Astrocyte of the cerebellum (primary cell): Measurements from ENCODE around the gene LIG1.
A peak's percentile ranks its signal among the peaks of the same experiment; 100 is the strongest.

Experiments
- DNase-seq: peaks from one replicate; pipeline ENCODE4 v3.0.0-alpha.2; 2011; ENCODE audit warnings: low read depth
- H3K4me3 ChIP-seq: 2 replicates; pipeline ENCODE4 v1.5.1; 2011; ENCODE audit warnings: mild to moderate bottlenecking, low read depth, low read length, moderate library complexity
- in situ Hi-C: cut with HindIII; loops from 2 replicates; pipeline ENCODE4 v1.10.0; 2017; ENCODE audit warnings: low sequenced_read_pairs
- TF ChIP-seq, protein P1 (sequence below): IDR thresholded peaks from 2 replicates; pipeline ENCODE4 v1.5.1; 2012; ENCODE audit warnings: low read length, low read depth, moderate library complexity, mild to moderate bottlenecking; ENCODE audit errors: missing control alignments

LIG1 gene

DNA sequence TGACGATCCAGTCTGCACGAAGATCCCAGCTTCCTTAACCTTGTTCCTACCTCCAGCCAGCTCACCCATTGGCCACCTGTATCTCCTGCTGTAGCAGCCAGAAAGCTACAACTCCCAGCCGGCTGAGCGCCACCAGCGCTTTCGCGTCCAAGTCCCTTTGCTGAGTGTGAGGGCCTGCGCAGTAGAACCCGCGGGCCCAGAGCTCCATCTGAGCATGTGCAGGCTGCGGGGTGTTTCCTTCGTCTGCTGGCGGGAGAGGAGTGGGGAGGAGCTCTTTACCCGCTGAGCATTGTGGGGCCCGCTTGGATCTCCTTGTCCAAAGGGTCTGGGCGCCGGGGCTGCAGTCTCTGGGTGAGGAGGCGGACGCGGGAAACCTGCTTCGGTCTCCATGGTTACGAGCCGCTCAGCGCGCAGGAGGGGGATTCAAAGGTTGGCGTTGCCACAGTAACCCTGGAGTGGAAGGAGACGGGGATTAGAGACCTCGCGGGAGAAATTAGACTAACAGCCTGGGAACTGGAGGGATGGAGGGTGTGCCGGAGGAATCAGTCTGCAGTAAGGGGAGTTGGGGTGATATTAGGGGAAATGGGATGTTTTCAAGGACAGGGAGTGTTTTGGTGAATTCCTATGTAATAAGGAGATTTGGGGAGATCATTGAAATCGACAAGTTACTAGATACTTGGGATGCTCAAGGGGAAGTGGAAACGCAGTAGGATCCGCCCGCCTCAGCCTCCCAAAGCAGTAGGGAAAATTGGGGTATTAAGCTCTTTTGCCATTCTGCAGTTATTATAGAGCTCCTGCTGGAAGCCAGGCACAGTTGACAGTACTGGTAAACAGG is 33.9 kb upstream of the LIG1 start:
- peak overlapping the region; percentile 62 for H3K4me3 ChIP-seq
- peak; percentile 87 for DNase-seq
- in situ Hi-C loops = no loop called here
- TF ChIP-seq, protein P1, sequence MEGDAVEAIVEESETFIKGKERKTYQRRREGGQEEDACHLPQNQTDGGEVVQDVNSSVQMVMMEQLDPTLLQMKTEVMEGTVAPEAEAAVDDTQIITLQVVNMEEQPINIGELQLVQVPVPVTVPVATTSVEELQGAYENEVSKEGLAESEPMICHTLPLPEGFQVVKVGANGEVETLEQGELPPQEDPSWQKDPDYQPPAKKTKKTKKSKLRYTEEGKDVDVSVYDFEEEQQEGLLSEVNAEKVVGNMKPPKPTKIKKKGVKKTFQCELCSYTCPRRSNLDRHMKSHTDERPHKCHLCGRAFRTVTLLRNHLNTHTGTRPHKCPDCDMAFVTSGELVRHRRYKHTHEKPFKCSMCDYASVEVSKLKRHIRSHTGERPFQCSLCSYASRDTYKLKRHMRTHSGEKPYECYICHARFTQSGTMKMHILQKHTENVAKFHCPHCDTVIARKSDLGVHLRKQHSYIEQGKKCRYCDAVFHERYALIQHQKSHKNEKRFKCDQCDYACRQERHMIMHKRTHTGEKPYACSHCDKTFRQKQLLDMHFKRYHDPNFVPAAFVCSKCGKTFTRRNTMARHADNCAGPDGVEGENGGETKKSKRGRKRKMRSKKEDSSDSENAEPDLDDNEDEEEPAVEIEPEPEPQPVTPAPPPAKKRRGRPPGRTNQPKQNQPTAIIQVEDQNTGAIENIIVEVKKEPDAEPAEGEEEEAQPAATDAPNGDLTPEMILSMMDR = no peak

DNA sequence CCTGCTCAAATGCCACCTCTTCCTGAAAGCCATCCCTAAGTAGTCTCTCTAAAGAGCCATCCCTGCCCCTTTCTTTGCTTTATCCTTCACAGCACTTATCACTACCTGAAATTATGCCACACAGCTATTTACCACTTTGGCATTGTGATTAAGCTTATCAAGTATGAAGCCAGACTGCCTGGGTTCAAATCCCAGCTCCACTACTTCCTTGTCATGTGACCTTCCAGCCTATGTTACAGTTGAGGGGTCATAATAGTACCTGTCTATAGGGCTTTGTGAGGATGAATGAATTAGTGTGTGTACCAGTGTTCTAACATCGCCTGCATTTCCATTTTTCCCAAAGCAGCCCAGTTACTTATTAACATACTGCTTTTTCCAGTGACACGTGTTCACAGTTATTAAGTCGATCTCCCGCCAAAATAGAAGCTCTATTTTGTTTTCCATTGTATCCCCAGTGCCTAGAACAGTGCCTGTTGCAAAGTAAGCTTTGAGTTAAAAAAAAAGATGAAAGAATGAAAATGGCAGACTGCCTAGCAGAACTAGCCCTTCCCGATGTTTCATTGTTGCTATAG is 33.2 kb upstream of the LIG1 start:
- TF ChIP-seq, protein P1 = no peak
- in situ Hi-C loops = no loop called here
- H3K4me3 ChIP-seq = peak overlapping the region; percentile 62
- no peak for DNase-seq

DNA sequence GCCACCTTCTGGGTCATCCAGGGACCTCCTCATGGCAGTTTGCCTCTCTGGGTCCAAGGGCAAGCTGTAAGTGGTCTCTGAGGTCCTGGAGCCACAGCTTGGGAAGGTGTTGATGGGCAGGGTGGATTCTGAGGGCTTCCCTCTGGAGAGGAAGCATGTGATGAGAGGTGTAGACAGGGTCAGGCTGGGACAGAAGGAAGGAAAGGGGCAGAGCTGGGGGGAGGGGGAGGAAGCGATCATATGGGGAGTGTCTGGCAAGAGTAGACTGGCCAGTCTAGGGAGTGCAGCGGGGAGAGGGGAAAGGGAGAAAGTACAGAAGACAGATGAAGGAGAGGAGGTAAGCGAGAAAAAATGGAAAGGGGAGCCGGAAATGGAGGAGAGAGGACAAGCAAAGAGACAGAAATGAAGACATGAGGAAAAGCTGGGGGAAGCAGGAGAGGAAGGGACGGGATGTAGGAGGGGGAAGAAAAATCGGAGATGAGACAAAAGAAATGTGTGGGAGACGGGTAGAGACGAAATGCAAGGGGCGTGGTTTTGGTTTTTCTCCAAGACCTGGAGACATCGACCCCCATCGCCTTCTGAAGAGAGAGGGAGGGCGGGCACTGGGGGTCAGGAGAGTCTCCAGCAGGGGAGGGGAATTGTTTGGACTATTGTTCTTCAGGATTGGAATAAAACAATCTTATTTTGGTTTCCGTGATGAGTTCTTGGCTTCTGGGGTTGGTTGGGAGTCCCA is 27.0 kb upstream of the LIG1 start:
- in situ Hi-C loops = no loop called here
- no peak for DNase-seq
- no peak overlapping the region for H3K4me3 ChIP-seq
- TF ChIP-seq, protein P1 = no peak

DNA sequence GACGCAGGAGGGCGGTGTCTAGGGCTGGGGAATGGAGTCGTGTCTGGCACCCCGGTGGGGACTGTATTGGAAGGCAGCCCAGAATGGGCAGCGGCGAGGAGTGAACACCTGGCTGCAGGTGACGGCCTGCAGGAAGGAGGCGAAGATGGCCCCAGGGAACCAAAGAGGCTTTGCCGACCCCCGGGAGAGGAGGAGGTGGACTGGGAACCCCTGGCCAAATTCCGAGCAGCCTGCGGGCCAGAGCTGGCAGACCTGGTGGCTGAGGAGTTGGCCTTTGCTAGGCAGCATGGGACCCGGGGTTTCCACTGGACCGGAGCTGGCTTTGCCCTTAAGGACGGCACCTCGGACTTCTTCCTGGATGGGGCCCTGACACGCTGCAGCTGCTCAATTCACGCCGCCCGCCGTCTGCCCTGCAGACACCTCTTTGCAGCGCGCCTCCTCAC is 26.2 kb upstream of the LIG1 start:
- in situ Hi-C loops = no loop called here
- TF ChIP-seq, protein P1 = no peak
- no peak for DNase-seq
- no peak overlapping the region for H3K4me3 ChIP-seq

DNA sequence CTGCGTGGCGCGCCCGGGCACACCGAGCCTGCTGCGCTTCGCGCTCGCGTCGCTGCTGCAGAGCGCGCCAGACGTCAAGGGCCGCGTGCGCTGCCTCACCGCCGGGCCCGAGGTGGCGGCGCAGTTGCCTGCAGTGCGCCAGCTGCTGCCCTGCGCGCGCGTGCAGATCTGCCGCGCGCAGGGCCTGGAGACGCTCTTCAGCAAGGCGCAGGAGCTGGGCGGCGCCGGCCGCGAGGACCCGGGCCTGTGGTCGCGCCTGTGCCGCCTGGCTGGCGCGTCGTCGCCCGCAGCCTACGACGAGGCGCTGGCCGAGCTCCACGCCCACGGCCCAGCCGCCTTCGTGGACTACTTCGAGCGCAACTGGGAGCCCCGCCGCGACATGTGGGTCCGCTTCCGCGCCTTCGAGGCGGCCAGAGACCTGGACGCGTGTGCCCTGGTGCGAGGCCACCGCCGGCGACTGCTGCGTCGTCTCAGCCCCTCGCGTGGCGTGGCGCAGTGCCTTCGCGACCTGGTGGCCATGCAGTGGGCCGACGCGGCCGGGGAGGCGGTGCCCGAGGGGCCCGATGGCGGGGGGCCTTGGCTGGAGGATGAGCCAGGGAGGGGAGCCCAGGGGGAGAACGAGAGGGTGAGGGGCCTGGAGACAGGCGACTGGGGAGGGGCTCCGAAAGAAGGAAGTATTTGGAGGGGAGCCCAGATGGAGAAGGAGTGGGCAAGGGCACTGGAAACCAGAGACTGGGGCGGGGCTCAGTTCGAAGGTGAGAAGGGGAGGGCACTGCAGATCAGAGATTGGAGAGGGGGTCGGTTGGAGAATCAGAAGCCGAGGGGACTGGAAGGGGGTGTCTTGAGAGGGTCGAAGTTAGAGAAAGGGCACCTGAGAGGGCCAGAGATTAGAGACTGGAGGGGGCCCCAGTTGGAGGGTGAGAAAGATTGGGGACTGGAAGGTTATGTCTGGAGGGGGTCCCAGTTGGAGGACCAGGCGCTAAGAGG is 25.0 kb upstream of the LIG1 start:
- DNase-seq = no peak
- in situ Hi-C loops = no loop called here
- no peak overlapping the region for H3K4me3 ChIP-seq
- TF ChIP-seq, protein P1 = no peak
